ENCODE results near the gene LIX1L.

LIX1L gene

DNA sequence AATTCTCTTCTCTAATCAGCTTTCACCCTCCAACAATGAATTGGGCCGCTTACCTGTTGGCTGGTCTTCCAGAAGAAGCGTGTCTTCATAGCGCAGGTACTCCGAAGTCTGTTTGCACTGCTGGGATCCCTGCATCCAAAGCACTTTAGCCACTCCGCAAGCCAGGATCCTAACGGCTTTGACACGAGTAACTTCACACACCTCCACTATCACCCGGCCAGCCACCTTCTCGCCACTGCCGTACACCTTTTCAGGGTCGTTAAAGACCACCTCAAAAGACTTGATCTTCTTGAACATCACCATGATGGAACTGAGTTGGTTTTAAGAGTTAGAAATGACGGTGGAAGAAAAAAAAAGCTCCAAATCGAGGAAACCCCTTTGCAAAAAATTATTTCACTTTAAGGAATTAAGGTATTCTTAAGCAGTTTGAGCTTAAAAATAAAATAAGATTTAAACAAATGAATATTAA lies 38.2 kb upstream of the LIX1L start:
- TF ChIP-seq, protein P1, sequence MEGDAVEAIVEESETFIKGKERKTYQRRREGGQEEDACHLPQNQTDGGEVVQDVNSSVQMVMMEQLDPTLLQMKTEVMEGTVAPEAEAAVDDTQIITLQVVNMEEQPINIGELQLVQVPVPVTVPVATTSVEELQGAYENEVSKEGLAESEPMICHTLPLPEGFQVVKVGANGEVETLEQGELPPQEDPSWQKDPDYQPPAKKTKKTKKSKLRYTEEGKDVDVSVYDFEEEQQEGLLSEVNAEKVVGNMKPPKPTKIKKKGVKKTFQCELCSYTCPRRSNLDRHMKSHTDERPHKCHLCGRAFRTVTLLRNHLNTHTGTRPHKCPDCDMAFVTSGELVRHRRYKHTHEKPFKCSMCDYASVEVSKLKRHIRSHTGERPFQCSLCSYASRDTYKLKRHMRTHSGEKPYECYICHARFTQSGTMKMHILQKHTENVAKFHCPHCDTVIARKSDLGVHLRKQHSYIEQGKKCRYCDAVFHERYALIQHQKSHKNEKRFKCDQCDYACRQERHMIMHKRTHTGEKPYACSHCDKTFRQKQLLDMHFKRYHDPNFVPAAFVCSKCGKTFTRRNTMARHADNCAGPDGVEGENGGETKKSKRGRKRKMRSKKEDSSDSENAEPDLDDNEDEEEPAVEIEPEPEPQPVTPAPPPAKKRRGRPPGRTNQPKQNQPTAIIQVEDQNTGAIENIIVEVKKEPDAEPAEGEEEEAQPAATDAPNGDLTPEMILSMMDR (IDR thresholded peaks at IDR 0.05; ENCODE audit: low read depth, low read length): no peak
- DNase-seq (ENCODE audit: extremely low read depth, low read depth): no peak

DNA sequence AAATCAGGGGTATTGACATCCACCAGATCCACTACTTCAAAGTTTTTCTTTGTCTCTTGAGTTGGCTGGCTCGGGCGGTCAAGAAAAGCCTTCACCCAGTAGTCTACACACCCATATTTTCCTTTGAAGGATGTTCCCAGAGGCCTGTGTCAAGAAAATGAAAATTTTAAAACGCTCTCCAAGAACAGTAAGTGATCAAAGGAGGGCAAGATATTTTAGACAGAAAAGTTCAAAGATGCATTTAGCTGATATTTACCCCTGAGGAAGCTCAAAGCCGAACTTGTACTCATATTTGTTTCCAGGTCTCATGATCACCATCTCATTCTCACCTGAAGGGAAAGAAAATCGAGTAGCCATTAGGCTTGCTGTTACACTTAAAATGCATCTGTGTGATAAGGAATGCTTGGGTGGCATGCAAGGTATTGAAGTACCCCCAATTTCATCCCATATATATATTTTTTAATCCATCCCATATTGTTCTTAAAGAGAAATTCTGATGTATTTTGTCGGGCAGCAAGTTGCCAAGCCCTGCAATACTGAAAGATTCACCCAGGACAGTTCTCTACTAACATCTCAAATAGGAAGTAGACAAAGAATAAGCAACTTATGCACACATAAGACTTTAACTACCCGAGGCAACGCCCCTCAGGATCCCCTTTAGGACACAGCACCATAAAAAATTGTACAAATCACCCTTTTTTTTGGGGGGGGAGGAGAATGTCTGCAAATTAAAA lies 37.5 kb upstream of the LIX1L start:
- TF ChIP-seq, protein P1 (IDR thresholded peaks at IDR 0.05; ENCODE audit: low read depth, low read length): no peak
- DNase-seq (ENCODE audit: extremely low read depth, low read depth): no peak

DNA sequence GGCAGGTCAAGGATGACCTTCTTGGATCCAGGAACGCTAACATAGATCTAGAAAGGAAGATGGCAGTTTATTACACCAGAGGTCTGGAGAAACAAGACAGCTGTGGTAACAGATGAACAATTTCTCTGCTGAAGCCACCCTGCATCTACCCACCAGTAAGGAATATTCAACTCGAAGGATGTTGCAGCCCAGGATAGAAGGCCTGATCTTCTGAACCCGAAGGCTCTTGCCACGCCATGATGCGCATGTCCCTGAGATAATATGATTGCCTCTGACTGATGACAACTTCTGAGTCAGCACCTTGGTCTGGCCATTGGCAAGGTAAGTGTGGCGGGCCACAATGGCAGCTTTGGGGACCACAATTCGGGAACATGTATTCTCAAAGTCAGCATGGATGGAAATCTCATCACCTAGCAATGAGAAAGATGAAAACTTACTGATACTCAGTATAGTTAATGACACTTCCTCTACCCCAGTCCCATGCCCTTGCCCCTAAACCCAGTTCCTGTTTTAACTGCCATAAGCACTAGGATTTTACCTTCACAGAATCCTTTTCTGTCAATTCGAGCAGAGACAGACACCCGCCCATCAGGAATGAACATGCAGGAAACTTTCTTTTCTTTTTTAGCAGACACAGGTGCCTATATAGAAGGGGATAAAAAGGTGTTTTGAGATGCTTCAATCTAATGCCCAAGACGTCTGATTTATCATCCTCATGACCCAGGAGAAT lies 36.7 kb upstream of the LIX1L start:
- DNase-seq (ENCODE audit: extremely low read depth, low read depth): no peak
- TF ChIP-seq, protein P1 (IDR thresholded peaks at IDR 0.05; ENCODE audit: low read depth, low read length): no peak

DNA sequence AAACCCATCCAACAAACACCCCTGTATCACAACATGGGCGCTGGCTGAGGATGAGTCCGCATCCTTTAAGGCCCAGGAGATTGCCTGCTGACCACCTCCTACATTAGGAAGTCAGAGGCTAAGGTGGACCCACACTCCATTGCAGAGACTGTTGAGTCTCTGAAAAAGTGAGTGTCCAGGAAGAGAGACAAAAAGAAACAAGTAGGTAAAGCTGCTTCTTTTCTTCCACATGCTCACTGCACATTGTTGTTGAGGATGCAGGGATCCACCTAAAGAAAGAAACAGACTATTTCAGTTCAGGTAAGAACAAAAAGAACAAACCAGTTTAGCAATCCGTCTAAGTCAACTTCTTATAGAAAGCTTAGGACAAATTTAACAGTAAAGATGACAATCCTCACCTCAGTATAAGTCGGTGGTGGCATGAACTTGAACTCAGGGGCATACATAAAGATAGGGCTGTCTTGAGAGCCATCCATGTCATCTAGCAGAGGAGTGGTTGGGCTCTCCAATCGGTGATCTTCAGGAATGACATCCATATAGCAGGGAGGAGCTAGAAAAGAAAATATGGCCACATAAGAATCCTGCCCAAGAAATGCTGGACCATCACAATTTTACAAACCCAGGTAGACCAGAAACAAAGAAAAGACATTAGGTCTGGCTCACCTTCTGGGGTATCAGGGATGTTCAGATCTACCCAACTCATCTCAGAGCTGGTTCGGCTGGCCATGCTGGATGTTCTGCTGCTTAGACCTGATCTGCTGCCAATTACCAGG lies 36.0 kb upstream of the LIX1L start:
- TF ChIP-seq, protein P1 (IDR thresholded peaks at IDR 0.05; ENCODE audit: low read depth, low read length): no peak
- DNase-seq (ENCODE audit: extremely low read depth, low read depth): no peak

DNA sequence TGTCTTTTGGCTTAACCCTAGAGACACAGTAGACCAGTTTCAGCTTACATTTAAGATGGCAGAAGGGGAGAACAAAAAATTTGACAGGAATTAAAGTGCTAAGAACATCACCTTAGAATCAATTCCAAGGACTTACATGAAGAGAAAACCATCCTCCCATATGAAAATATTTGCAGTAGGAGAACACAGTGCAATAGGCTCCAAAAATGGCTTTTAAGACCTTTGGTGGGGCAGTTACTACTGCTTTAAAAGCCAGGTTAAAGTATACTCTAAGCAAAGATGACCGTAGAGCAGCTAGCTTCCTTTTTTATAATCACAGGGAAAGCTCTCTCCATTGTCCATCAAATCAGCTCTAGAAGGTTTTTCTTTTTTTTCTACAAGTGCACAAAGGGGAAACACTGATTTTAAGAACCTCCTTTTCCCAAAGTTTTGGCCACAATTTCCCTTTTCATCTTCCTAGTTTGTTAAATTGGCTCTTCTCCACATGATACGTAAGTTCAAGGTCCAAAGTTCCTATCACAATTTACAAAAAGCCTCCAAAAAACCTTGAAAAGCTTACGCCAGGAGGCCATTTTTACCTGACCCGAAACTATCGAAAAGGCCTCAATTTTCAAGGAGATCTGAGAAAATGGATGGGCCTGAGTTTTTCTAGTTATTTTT lies 35.3 kb upstream of the LIX1L start:
- TF ChIP-seq, protein P1 (IDR thresholded peaks at IDR 0.05; ENCODE audit: low read depth, low read length): no peak
- DNase-seq (ENCODE audit: extremely low read depth, low read depth): no peak

DNA sequence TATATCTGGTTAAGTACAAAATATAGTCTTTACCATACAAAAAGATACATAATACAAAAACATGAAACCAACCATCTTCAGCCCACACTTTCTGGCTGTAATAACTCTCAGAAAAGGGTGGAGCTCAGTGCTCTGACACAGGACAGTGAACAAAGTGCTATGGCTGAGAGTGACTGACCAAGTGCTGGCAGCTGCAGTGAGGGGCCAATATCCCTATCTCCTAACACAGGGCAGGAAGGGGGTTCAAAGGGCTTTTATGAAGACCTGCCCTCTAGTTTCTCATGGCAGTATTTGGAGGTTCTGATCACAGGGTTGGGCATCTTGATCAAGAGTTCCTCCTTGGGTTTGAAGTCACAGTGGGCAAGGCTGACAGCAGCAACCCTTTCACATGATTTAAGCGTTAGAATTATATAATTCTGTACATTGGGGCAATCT lies 34.7 kb upstream of the LIX1L start:
- TF ChIP-seq, protein P1 (IDR thresholded peaks at IDR 0.05; ENCODE audit: low read depth, low read length): no peak
- no peak for DNase-seq (ENCODE audit: extremely low read depth, low read depth)

Measured in AG09319 (cell line).